Measurements from ENCODE around the gene S100A3. TPM values are rescaled to one million over a fixed set of nuclear protein-coding genes. Genes with fewer than 3 reads are reported as not detected.

Gene S100A3
- polyA plus RNA-seq, 1 donor from 2014 or later = not detected

GRCh38 chr1:153578936-153579335 is 29.9 kb upstream of the S100A3 start:
- TF ChIP-seq EZH2 (IDR thresholded peaks at IDR 0.05; ENCODE audit: borderline replicate concordance, insufficient read depth, low read length, poor library complexity, severe bottlenecking) (no peak), TAF1 (IDR thresholded peaks at IDR 0.05; ENCODE audit: low read depth) (no peak), MXI1 (conservative IDR thresholded peaks at IDR 0.05; ENCODE audit: poor library complexity, severe bottlenecking) (no peak), EP300 (conservative IDR thresholded peaks at IDR 0.05; ENCODE audit: poor library complexity, severe bottlenecking) (no peak), POLR2AphosphoS5 (IDR thresholded peaks at IDR 0.05) (no peak), RAD21 (conservative IDR thresholded peaks at IDR 0.05) (no peak)
- Histone ChIP-seq H3K9me3 (ENCODE audit: low read length) (no peaks in the 10 kb centered on the region), H3K9ac (ENCODE audit: low read length) (no peak overlapping the region), H3F3A (ENCODE audit: insufficient read depth, low read length, poor library complexity, severe bottlenecking) (no peaks in the 10 kb centered on the region), H3K9me2 (ENCODE audit: insufficient read depth, low read length) (no peaks in the 10 kb centered on the region), H3K36me3 (ENCODE audit: insufficient read depth, low read length) (no peaks in the 10 kb centered on the region), H3K27ac (ENCODE audit: low read length) (no peak overlapping the region), H3K79me2 (replicated peaks; ENCODE audit: insufficient read depth, low read length) (no peaks in the 10 kb centered on the region), H4K20me1 (ENCODE audit: insufficient read depth) (no peaks in the 10 kb centered on the region), H3K27me3 (ENCODE audit: insufficient read depth, low read depth, low read length) (no peaks in the 10 kb centered on the region), H2AFZ (ENCODE audit: low read depth, low read length) (no peak overlapping the region), H3K4me2 (ENCODE audit: low read length) (no peak overlapping the region), H3K4me3 (ENCODE audit: low read length) (no peak overlapping the region)

- TF ChIP-seq REST (IDR thresholded peaks at IDR 0.05; ENCODE audit: borderline replicate concordance) (no peak), EZH2 (IDR thresholded peaks at IDR 0.05; ENCODE audit: borderline replicate concordance, insufficient read depth, low read length, poor library complexity, severe bottlenecking) (no peak), MXI1 (conservative IDR thresholded peaks at IDR 0.05; ENCODE audit: poor library complexity, severe bottlenecking) (no peak), POLR2AphosphoS5 (IDR thresholded peaks at IDR 0.05) (no peak), EP300 (conservative IDR thresholded peaks at IDR 0.05; ENCODE audit: poor library complexity, severe bottlenecking) (no peak), CTCF (IDR thresholded peaks at IDR 0.05; ENCODE audit: poor library complexity, severe bottlenecking) (no peak), SMC3 (conservative IDR thresholded peaks at IDR 0.05; ENCODE audit: poor library complexity) (no peak)
- no peaks in the 10 kb centered on the region for H3K79me2 ChIP-seq (replicated peaks; ENCODE audit: insufficient read depth, low read length)
- H3K9ac ChIP-seq (ENCODE audit: low read length) = no peak overlapping the region
- no peaks in the 10 kb centered on the region for H3K9me2 ChIP-seq (ENCODE audit: insufficient read depth, low read length)
- H4K20me1 ChIP-seq (ENCODE audit: insufficient read depth) = no peaks in the 10 kb centered on the region
- no peak overlapping the region for H3K4me3 ChIP-seq (ENCODE audit: low read length)
- no peaks in the 10 kb centered on the region for H3K36me3 ChIP-seq (ENCODE audit: insufficient read depth, low read length)
- H3K27ac ChIP-seq (ENCODE audit: low read length) = no peak overlapping the region
- H3K4me2 ChIP-seq (ENCODE audit: low read length) = no peak overlapping the region
- no peaks in the 10 kb centered on the region for H3F3A ChIP-seq (ENCODE audit: insufficient read depth, low read length, poor library complexity, severe bottlenecking)
- H2AFZ ChIP-seq (ENCODE audit: low read depth, low read length) = no peak overlapping the region
- H3K9me3 ChIP-seq (ENCODE audit: low read length) = no peaks in the 10 kb centered on the region
- no peaks in the 10 kb centered on the region for H3K27me3 ChIP-seq (ENCODE audit: insufficient read depth, low read depth, low read length)
Observed at GRCh38 chr1:153578490-153578889, 29.4 kb upstream of the S100A3 start.

Measured in neural cell (in vitro differentiated cells).